Fibroblast of pulmonary artery (primary cell): ENCODE data around the gene HSD3B7.

ENCODE experiments used
- DNase-seq: peaks from one replicate; pipeline ENCODE4 v3.0.0-alpha.2; 2010; ENCODE audit warnings: low read depth
- H3K4me3 ChIP-seq: replicated peaks from 2 replicates; pipeline ENCODE4 v1.5.1; 2011; ENCODE audit warnings: low read depth, mild to moderate bottlenecking, control low read depth, low read length, moderate library complexity
- CTCF ChIP-seq: IDR thresholded peaks from 2 replicates; pipeline ENCODE4 v1.5.1; 2011; ENCODE audit warnings: mild to moderate bottlenecking, control low read depth, low read length, inconsistent platforms; ENCODE audit errors: missing control alignments

The HSD3B7 gene

GRCh38 chr16:31020536-31020935 is 35.5 kb downstream of the HSD3B7 start:
- no peak for DNase-seq
- TF ChIP-seq CTCF = no peak

DNA sequence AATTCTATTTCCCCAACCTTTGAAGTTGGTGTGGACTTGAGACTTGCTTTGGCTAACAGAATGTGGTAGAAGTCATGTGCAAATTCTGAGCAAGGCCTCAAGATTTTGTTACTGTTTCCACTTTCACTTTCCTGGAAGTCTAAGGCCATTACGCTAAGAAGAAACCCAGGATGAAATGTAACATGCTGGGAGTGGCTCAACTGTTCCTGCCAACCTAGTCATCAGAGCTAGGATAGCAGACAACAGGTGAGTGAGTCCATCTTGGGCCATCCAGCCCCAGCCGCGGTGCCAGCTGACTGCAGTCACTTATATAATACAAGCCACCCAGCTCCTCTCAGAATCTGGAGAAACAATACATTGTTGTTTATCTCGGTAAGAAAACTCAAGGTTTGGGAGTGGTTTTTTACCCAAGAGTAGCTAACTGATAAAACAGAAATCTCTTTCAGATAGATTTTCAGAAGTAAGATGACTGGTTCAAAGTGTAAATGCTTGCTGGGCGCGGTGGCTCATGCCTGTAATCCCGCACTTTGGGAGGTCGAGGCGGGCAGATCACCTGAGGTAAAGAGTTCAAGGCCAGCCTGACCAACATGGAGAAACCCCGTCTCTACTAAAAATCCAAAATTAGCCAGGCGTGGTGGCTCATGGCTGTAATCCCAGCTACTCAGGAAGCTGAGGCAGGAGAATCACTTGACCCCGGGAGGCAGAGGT is 37.7 kb downstream of the HSD3B7 start:
- no peak for DNase-seq
- H3K4me3 ChIP-seq = no peak overlapping the region
- TF ChIP-seq CTCF = no peak

More at GRCh38 chr16:31020536-31020935, 35.5 kb downstream of the HSD3B7 start:
- no peak overlapping the region for H3K4me3 ChIP-seq

GRCh38 chr16:31023252-31023602 is 38.2 kb downstream of the HSD3B7 start:
- no peak for DNase-seq
- no peak for TF ChIP-seq CTCF
- H3K4me3 ChIP-seq = no peak overlapping the region

DNA sequence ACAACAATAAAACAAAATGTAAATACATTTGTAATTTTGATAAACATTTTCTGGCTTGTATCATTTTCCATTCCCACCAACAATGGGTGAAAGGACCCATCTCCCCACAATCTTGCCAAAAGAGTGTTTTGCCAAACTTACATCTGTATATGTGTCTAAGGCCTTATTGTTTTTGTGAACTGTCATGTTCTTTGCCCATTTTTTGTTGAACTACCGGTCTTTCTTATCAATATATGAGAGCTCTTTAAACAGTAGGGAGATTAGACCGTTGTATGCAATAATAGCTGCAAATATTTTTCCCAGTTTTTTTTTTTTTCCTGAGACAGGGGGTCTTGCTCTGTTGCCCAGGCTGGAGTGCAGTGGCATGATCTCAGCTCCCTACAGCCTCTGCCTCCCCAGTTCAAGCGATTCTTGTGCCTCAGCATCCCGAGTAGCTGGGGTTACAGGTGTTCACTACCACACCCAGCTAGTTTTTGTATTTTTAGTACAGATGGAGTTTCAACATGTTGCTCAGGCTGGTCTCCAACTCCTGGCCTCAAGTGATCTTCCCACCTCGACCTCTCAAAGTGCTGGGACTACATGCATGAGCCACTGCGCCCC is 38.7 kb downstream of the HSD3B7 start:
- no peak for DNase-seq
- no peak overlapping the region for H3K4me3 ChIP-seq
- TF ChIP-seq CTCF = no peak

GRCh38 chr16:31025339-31025738 is 40.3 kb downstream of the HSD3B7 start:
- TF ChIP-seq CTCF = no peak
- DNase-seq = no peak
- no peak overlapping the region for H3K4me3 ChIP-seq

GRCh38 chr16:31029272-31029671 is 44.3 kb downstream of the HSD3B7 start:
- TF ChIP-seq CTCF = no peak
- no peak for DNase-seq
- H3K4me3 ChIP-seq = no peak overlapping the region

DNA sequence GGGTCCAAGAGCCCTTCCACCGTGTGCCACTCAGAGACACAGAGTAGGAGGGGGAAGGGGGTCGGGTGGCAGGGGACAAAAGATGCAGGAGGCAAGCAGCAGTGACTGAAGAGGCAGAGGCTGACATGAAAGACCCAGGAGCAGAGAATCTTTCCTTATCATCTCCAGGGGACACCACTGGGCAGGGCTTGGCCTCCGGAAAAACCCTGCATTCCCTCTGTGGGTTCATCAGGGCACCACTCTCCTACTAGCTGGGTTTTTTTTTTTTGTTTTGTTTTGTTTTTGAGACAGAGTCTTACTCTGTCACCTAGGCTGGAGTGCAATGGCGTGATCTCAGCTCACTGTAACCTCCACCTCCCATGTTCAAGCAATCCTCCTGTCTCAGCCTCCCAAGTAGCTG is 46.3 kb downstream of the HSD3B7 start:
- TF ChIP-seq CTCF = no peak
- H3K4me3 ChIP-seq = no peak overlapping the region
- DNase-seq = no peak
